Skeletal muscle tissue (tissue), 4 donors: ENCODE data around the gene TIMP4. TPM values are rescaled to one million over a fixed set of nuclear protein-coding genes. Genes with fewer than 3 reads are reported as not detected.

Experiments used
- H3K27ac ChIP-seq: one replicate; pipeline ENCODE4 v1.7.0; 2013; ENCODE audit warnings: mild to moderate bottlenecking, low read depth, low read length, inconsistent platforms
- H3K27me3 ChIP-seq, 3 donors: one replicate each; pipeline ENCODE4 v1.7.0; 2013; ENCODE audit warnings: low read length in 3 of 3; ENCODE audit not compliant: control insufficient read depth in 3 of 3, insufficient read depth in 3 of 3
- H3K36me3 ChIP-seq, 3 donors: one replicate each; pipeline ENCODE4 v1.7.0; 2013; ENCODE audit warnings: low read length in 3 of 3; ENCODE audit not compliant: control insufficient read depth in 3 of 3, insufficient read depth in 3 of 3
- H3K4me1 ChIP-seq, 3 donors: one replicate each; pipeline ENCODE4 v1.7.0; 2013; ENCODE audit warnings: low read length in 3 of 3, mild to moderate bottlenecking in 3 of 3; ENCODE audit not compliant: control insufficient read depth in 3 of 3, insufficient read depth in 3 of 3
- H3K4me3 ChIP-seq, 3 donors: one replicate each; pipeline ENCODE4 v1.7.0; 2013; ENCODE audit warnings: low read length in 3 of 3
- H3K9ac ChIP-seq, 3 donors: one replicate each; pipeline ENCODE4 v1.7.0; 2013; ENCODE audit warnings: low read length in 3 of 3, mild to moderate bottlenecking in 3 of 3, moderate library complexity in 2 of 3, low read depth in 1 of 3
- H3K9me3 ChIP-seq, 3 donors: one replicate each; pipeline ENCODE4 v1.7.0; 2013; ENCODE audit warnings: low read length in 3 of 3; ENCODE audit not compliant: control insufficient read depth in 3 of 3
- total RNA-seq: library from RNA; depleted of rRNA; stranded (reverse); fragments of >200 nt; gene quantifications from one replicate; pipeline ENCODE4 v1.2.3, GENCODE V29; 2014
- donor health status: Osteomylitis.

TIMP4 gene
- total RNA-seq, 1 donor from 2014 or later = 4.7 TPM

GRCh38 chr3:12115849-12116248 is 42.9 kb downstream of the TIMP4 start:
- H3K4me3 ChIP-seq = no peak overlapping the region
- peaks cover 0 to 2% (median 0%) of the 10 kb centered on the region in 3 donors for H3K4me1 ChIP-seq
- H3K27me3 ChIP-seq = peaks cover 0 to 7% (median 0%) of the 10 kb centered on the region in 3 donors
- no peak overlapping the region for H3K27ac ChIP-seq
- H3K36me3 ChIP-seq = no peaks in the 10 kb centered on the region
- no peak overlapping the region for H3K9ac ChIP-seq
- H3K9me3 ChIP-seq = no peaks in the 10 kb centered on the region

- Histone ChIP-seq H3K4me1 (no peaks in the 10 kb centered on the region), H3K27me3 (peaks cover 0 to 7% (median 0%) of the 10 kb centered on the region in 3 donors), H3K9me3 (no peaks in the 10 kb centered on the region), H3K27ac (no peak overlapping the region), H3K4me3 (no peak overlapping the region), H3K9ac (no peak overlapping the region), H3K36me3 (no peaks in the 10 kb centered on the region)
Measured at GRCh38 chr3:12115104-12115503, 43.6 kb downstream of the TIMP4 start.

GRCh38 chr3:12114251-12114650 is 44.5 kb downstream of the TIMP4 start:
- Histone ChIP-seq H3K4me1 (no peaks in the 10 kb centered on the region), H3K36me3 (no peaks in the 10 kb centered on the region), H3K4me3 (no peak overlapping the region), H3K27me3 (peaks cover 0 to 5% (median 0%) of the 10 kb centered on the region in 3 donors), H3K27ac (no peak overlapping the region), H3K9ac (no peak overlapping the region), H3K9me3 (no peaks in the 10 kb centered on the region)

- Histone ChIP-seq H3K4me3 (no peak overlapping the region), H3K4me1 (no peaks in the 10 kb centered on the region), H3K36me3 (no peaks in the 10 kb centered on the region), H3K9ac (no peak overlapping the region), H3K9me3 (no peaks in the 10 kb centered on the region), H3K27me3 (no peaks in the 10 kb centered on the region), H3K27ac (no peak overlapping the region)
Measured at GRCh38 chr3:12107071-12107713, 51.5 kb downstream of the TIMP4 start.

Other genes with a start within 250 kb of the TIMP4 start
- under 0.01 TPM for gene SYN2, start 154.5 kb downstream of the TIMP4 start, total RNA-seq
- gene PPARG, start 130.2 kb upstream of the TIMP4 start, total RNA-seq = 30.3 TPM